Stimulated activated CD4-positive, alpha-beta T cell treated with anti-CD3 and anti-CD28 coated beads, Interleukin-1b, Interleukin-23, amount 100 ng/mL, for 1 hour (primary cell): ENCODE measurements around the gene RNF113A.
"Not testable (repeated sequence)": the region's sequence is repeated elsewhere in the genome, so short reads cannot be mapped to it uniquely, and the experiment has no call there.

Experiments used
- DNase-seq, 2 donors: peaks; one replicate each; pipeline ENCODE4 v3.0.0-alpha.2; 2020; ENCODE audit warnings: low read depth in 2 of 2

RNF113A gene

GRCh38 chrX:119833905-119834304, 37.6 kb downstream of the RNF113A start:
- DNase-seq, result no peak

- no peak for DNase-seq
Measured at GRCh38 chrX:119828446-119828845, 43.1 kb downstream of the RNF113A start.

- DNase-seq, result no peak
Measured at GRCh38 chrX:119826399-119826959, 45.1 kb downstream of the RNF113A start.

GRCh38 chrX:119824221-119824620, 47.3 kb downstream of the RNF113A start:
- not testable (repeated sequence) for DNase-seq

GRCh38 chrX:119821703-119822102, 49.8 kb downstream of the RNF113A start:
- not testable (repeated sequence) for DNase-seq
